Motor neuron (in vitro differentiated cells): ENCODE data around the gene HDAC11. TPM values are rescaled to one million over a fixed set of nuclear protein-coding genes. Genes with fewer than 3 reads are reported as not detected.
A peak's percentile ranks its signal among the peaks of the same experiment; 100 is the strongest.

Experiments used
- ATAC-seq, 8 experiments: fragments of 200-7000 bp; cut with Tn5 transposase; replicated peaks in 6 of 8; 2 replicates each; pipeline ENCODE4 v1.8.0; 2021; ENCODE audit warnings: mild to moderate bottlenecking in 8 of 8, moderate library complexity in 8 of 8
- H3K27ac ChIP-seq, 2 donors: fragments of 250-450 bp; sonication (Bioruptor Pico); 2 replicates each; pipeline ENCODE4 v1.9.0; 2021; ENCODE audit warnings: antibody characterized with exemption in 2 of 2, mild to moderate bottlenecking in 2 of 2, moderate library complexity in 1 of 2
- H3K4me1 ChIP-seq, 2 donors: fragments of 250-450 bp; sonication (Bioruptor Pico); replicated peaks in 1 of 2; 2 replicates each; pipeline ENCODE4 v1.6.1; 2021; ENCODE audit warnings: antibody characterized with exemption in 2 of 2, mild to moderate bottlenecking in 2 of 2, moderate library complexity in 1 of 2
- H3K4me3 ChIP-seq, 5 donors: fragments of 250-450 bp; sonication (Bioruptor Pico); 2 replicates each; pipeline ENCODE4 v1.9.0; 2021; ENCODE audit warnings: antibody characterized with exemption in 5 of 5, mild to moderate bottlenecking in 5 of 5, moderate library complexity in 4 of 5
- WGBS, 10 experiments: fragments of 450-650 bp; shearing (Covaris generic); methylation state at CpG; one replicate each; pipeline ENCODE4 v1.0.0; 2022; 5-methylcytosine and 5-hydroxymethylcytosine counted together
- in situ Hi-C, 9 experiments: fragments of 400-800 bp; cut with MboI; loops; one replicate each; pipeline ENCODE4 v1.15.0; 2021; ENCODE audit warnings: low sequenced_read_pairs in 9 of 9, low pct_unique_long_range_greater_than_20kb in 2 of 9; ENCODE audit not compliant: unreplicated experiment in 9 of 9
- total RNA-seq, 8 experiments: library from RNA; unstranded; fragments of 300-600 nt; gene quantifications; 2 replicates each; pipeline versions ENCODE4 v1.2.3 to v1.2.4, GENCODE V29; 2022

HDAC11 gene
- total RNA-seq, 8 experiments from 2014 or later, result 2.7 to 23.8 (median 11.0) TPM

GRCh38 chr3:13459605-13460340 lies 20.3 kb upstream of the HDAC11 start:
- Histone ChIP-seq H3K27ac (no peak overlapping the region), H3K4me3 (no peak overlapping the region)

DNA sequence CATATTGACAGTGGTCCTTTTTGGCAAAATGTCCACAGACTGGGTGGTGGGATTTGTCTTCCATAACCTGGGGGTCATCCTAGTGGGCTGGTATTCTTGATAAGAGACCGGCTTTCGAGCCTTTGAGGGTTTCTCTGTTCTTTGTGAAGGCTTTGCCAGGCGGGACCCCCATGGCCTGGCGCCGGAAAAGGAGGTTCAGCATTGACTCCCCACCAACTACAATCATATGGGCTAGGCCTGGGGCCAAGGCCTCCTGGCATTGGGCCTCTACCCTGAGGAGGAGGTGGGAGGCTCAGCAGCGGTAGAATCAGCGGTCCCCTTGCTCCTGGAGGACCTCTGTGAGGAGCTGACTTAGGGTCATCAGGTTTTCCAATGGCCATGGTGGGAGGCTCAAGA lies 19.8 kb upstream of the HDAC11 start:
- in situ Hi-C loops, result loop anchor here in 5 of 9 experiments (25.0 kb wide), 1 partner anchor 373 kb away; no protein-coding TSS in a partner anchor
- H3K4me3 ChIP-seq, result no peak overlapping the region
- no peak overlapping the region for H3K27ac ChIP-seq
- ATAC-seq, result no peak
- H3K4me1 ChIP-seq, result peaks cover 10 to 11% of the 10 kb centered on the region in 2 donors
- WGBS, 10 experiments, result 64 to 100% (median 93%) methylated on average over 2 to 7 of the region's 7 CpGs; no CpG with 5 or more reads in 5 of the 10 experiments

More at GRCh38 chr3:13459605-13460340, 20.3 kb upstream of the HDAC11 start:
- in situ Hi-C loops, result loop anchor here in 6 of 9 experiments (10.0 to 25.0 kb wide), 3 partner anchors 145 to 372 kb away; no protein-coding TSS in a partner anchor
- 49 to 90% (median 77%) methylated on average over 2 to 7 of the region's 9 CpGs; no CpG with 5 or more reads in 3 of the 10 experiments for WGBS, 10 experiments
- H3K4me1 ChIP-seq, result peaks cover 10 to 14% of the 10 kb centered on the region in 2 donors
- ATAC-seq, result no peak

- ATAC-seq, result peak; percentile 57 to 94 (median 74)
- WGBS, 10 experiments, result 2 to 76% (median 30%) methylated on average over 1 to 11 of the region's 14 CpGs; no CpG with 5 or more reads in 1 of the 10 experiments
- H3K4me3 ChIP-seq, result no peak overlapping the region
- no peak overlapping the region for H3K27ac ChIP-seq
- in situ Hi-C loops, result loop anchor here in 5 of 9 experiments (25.0 kb wide), 1 partner anchor 374 kb away; no protein-coding TSS in a partner anchor
- H3K4me1 ChIP-seq, result peaks cover 0 to 5% of the 10 kb centered on the region in 2 donors
Observed at GRCh38 chr3:13461169-13462124, 18.7 kb upstream of the HDAC11 start.

- Histone ChIP-seq H3K4me1 (peaks cover 0 to 5% of the 10 kb centered on the region in 2 donors), H3K27ac (no peak overlapping the region), H3K4me3 (no peak overlapping the region)
- no peak for ATAC-seq
- WGBS, 10 experiments, result 56 to 100% (median 80%) methylated on average over 1 to 7 of the region's 8 CpGs; no CpG with 5 or more reads in 1 of the 10 experiments
- in situ Hi-C loops, result loop anchor here in 5 of 9 experiments (25.0 kb wide), 1 partner anchor 375 kb away; no protein-coding TSS in a partner anchor
Observed at GRCh38 chr3:13462125-13462629, 17.9 kb upstream of the HDAC11 start.

DNA sequence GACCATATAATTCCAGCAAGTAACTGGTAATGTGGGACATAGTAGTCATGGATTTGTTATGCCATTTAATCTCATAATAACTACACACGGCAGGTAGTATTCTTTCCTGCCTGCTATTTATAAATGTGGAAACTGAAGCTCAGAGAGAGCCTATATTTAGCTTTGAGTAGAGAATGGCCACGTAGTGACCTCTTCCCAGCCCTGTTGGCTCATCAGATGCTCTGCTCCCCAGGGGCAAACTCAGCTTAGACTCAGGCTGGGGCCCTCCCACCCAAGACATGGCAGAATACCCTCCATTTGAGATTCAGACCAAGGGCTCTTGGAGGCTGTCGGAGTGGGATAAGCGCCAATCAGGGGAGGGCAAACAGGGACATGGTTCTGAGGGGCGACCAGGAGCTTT lies 17.3 kb upstream of the HDAC11 start:
- in situ Hi-C loops, result loop anchor here in 5 of 9 experiments (25.0 kb wide), 1 partner anchor 376 kb away; no protein-coding TSS in a partner anchor
- WGBS, 10 experiments, result 0 to 86% (median 63%) methylated on average over 1 to 4 of the region's 5 CpGs; no CpG with 5 or more reads in 4 of the 10 experiments
- peak in 4 of 8 experiments; percentile 45 to 83 (median 80) for ATAC-seq
- Histone ChIP-seq H3K27ac (no peak overlapping the region), H3K4me3 (no peak overlapping the region), H3K4me1 (peaks cover 0 to 5% of the 10 kb centered on the region in 2 donors)

GRCh38 chr3:13463618-13464400 lies 16.3 kb upstream of the HDAC11 start:
- Histone ChIP-seq H3K4me1 (peaks cover 0 to 5% of the 10 kb centered on the region in 2 donors), H3K4me3 (no peak overlapping the region), H3K27ac (no peak overlapping the region)
- 0 to 96% (median 72%) methylated on average over 1 to 9 of the region's 11 CpGs; no CpG with 5 or more reads in 2 of the 10 experiments for WGBS, 10 experiments
- peak in 4 of 8 experiments; percentile 34 to 68 (median 37) for ATAC-seq
- in situ Hi-C loops, result loop anchor here in 5 of 9 experiments (25.0 kb wide), 1 partner anchor 377 kb away; no protein-coding TSS in a partner anchor

DNA sequence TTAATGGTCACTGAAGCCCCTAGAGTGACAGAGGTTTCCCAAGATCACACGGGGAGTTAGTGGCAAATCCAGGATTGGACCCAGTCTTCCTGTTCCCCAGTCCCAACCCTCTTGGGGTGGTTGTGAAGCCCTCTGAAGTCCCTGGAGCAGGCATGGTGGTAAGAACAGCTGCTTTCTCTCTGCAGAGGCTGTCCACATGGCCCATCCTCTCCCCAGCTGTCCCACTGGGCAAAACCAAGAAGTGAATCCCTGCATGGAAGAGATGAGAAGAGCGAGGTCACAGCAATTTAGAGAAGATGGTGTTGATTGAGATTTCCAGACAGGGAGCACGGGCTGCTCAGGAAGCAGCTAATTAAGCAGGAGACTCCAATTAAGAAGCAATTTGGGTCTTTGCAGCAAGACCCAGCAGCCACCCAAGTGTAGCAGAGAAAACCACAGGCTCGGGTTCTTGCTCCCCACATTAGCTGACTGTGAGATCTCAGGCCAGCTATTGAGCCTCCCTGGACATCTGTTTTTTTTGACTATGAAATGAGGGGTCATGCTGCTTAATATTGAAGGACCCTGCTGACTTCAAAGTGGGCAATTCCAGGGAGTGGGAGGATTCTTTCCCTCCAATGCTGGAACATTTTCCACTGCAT lies 14.8 kb upstream of the HDAC11 start:
- Histone ChIP-seq H3K4me1 (peaks cover 0 to 5% of the 10 kb centered on the region in 2 donors), H3K4me3 (no peak overlapping the region), H3K27ac (no peak overlapping the region)
- no peak for ATAC-seq
- in situ Hi-C loops, result loop anchor here in 5 of 9 experiments (25.0 kb wide), 1 partner anchor 378 kb away; no protein-coding TSS in a partner anchor
- WGBS, 10 experiments, result 0 to 80% (median 56%) methylated on average over 1 to 4 of the region's 4 CpGs; no CpG with 5 or more reads in 4 of the 10 experiments

DNA sequence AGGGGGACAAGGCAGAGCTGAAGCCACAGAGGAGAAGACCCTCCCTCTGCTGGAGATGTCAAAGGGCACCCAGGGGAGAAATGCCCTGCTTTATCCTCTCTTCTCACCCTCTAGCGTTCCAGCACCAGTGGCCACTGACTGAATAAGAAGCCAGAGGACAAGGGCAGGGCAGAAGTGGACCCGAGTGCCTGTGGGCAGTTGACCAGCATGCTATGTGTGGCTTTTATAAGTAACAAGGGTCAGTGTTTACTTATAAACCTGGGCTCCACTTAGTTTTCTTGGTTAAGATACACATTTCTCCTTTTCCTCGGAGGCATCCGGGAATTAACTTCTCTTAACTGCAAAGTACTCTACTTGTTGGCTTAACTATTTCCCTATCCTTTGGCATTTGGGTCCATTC lies 13.3 kb upstream of the HDAC11 start:
- Histone ChIP-seq H3K4me1 (peaks cover 0 to 5% of the 10 kb centered on the region in 2 donors), H3K4me3 (no peak overlapping the region), H3K27ac (no peak overlapping the region)
- WGBS, 10 experiments, result 56 to 100% (median 68%) methylated on average over 1 to 4 of the region's 4 CpGs; no CpG with 5 or more reads in 2 of the 10 experiments
- in situ Hi-C loops, result loop anchor here in 5 of 9 experiments (25.0 kb wide), 1 partner anchor 379 kb away; no protein-coding TSS in a partner anchor
- no peak for ATAC-seq

GRCh38 chr3:13470894-13471574 lies 9.1 kb upstream of the HDAC11 start:
- peak in 2 of 8 experiments; percentile 18 to 49 for ATAC-seq
- in situ Hi-C loops, result loop anchor here in 5 of 9 experiments (25.0 kb wide), 1 partner anchor 384 kb away; no protein-coding TSS in a partner anchor
- 28 to 100% (median 59%) methylated on average over 1 to 10 of the region's 13 CpGs; no CpG with 5 or more reads in 1 of the 10 experiments for WGBS, 10 experiments

GRCh38 chr3:13472286-13472685 lies 7.8 kb upstream of the HDAC11 start:
- WGBS, 10 experiments, result 60 to 100% (median 94%) methylated on average over 2 to 4 of the region's 4 CpGs; no CpG with 5 or more reads in 2 of the 10 experiments
- H3K4me1 ChIP-seq, result peaks cover 6 to 12% of the 10 kb centered on the region in 2 donors
- H3K27ac ChIP-seq, result no peak overlapping the region
- H3K4me3 ChIP-seq, result no peak overlapping the region
- in situ Hi-C loops, result loop anchor here in 5 of 9 experiments (25.0 kb wide), 1 partner anchor 385 kb away; no protein-coding TSS in a partner anchor
- no peak for ATAC-seq

More at GRCh38 chr3:13470894-13471574, 9.1 kb upstream of the HDAC11 start:
- Histone ChIP-seq H3K4me1 (peaks cover 3 to 9% of the 10 kb centered on the region in 2 donors), H3K27ac (no peak overlapping the region), H3K4me3 (no peak overlapping the region)
